T47D (cell line): ENCODE results near the gene SALL1.

Source experiments
- DNase-seq, 2 experiments: peaks; one replicate each; pipeline versions ENCODE4 v3.0.0 to v3.0.0-alpha.2; 2011 to 2012; ENCODE audit warnings: low read depth in 1 of 2, low spot score in 1 of 2
- JUND ChIP-seq: IDR thresholded peaks from 2 replicates; pipeline ENCODE4 v1.6.1; 2012; ENCODE audit warnings: low read depth
- in situ Hi-C: cut with HindIII; loops from 2 replicates; pipeline ENCODE4 v1.10.0; 2016; ENCODE audit warnings: low sequenced_read_pairs, low pct_unique_long_range_greater_than_20kb

The SALL1 gene

GRCh38 chr16:51166091-51166490, 15.0 kb upstream of the SALL1 start:
- DNase-seq, result no peak
- in situ Hi-C loops, result no loop called here
- TF ChIP-seq JUND, result no peak

- DNase-seq, result no peak
- no peak for TF ChIP-seq JUND
- in situ Hi-C loops, result no loop called here
Measured at GRCh38 chr16:51165043-51165442, 14.0 kb upstream of the SALL1 start.

GRCh38 chr16:51164574-51164973, 13.5 kb upstream of the SALL1 start:
- in situ Hi-C loops, result no loop called here
- TF ChIP-seq JUND, result no peak
- no peak for DNase-seq

GRCh38 chr16:51163894-51164566, 13.0 kb upstream of the SALL1 start:
- DNase-seq, result no peak
- TF ChIP-seq JUND, result no peak
- in situ Hi-C loops, result no loop called here

GRCh38 chr16:51163366-51163765, 12.3 kb upstream of the SALL1 start:
- no peak for DNase-seq
- in situ Hi-C loops, result no loop called here
- no peak for TF ChIP-seq JUND

- in situ Hi-C loops, result no loop called here
- no peak for DNase-seq
- no peak for TF ChIP-seq JUND
Measured at GRCh38 chr16:51161440-51162195, 10.5 kb upstream of the SALL1 start.

GRCh38 chr16:51159865-51160264, 8.8 kb upstream of the SALL1 start:
- TF ChIP-seq JUND, result no peak
- no peak for DNase-seq
- in situ Hi-C loops, result no loop called here

GRCh38 chr16:51159296-51159695, 8.2 kb upstream of the SALL1 start:
- DNase-seq, result no peak
- TF ChIP-seq JUND, result no peak
- in situ Hi-C loops, result no loop called here

GRCh38 chr16:51157698-51158097, 6.6 kb upstream of the SALL1 start:
- in situ Hi-C loops, result no loop called here
- no peak for DNase-seq
- no peak for TF ChIP-seq JUND

- no peak for DNase-seq
- TF ChIP-seq JUND, result no peak
- in situ Hi-C loops, result no loop called here
Measured at GRCh38 chr16:51156807-51157200, 5.7 kb upstream of the SALL1 start.

GRCh38 chr16:51155820-51156806, 5.0 kb upstream of the SALL1 start:
- no peak for DNase-seq
- TF ChIP-seq JUND, result no peak
- in situ Hi-C loops, result no loop called here

- in situ Hi-C loops, result no loop called here
- no peak for DNase-seq
- no peak for TF ChIP-seq JUND
Measured at GRCh38 chr16:51155199-51155607, 4.1 kb upstream of the SALL1 start.
